Stimulated activated CD4-positive, alpha-beta T cell treated with anti-CD3 and anti-CD28 coated beads, TNF-alpha, amount 100 ng/mL, for 24 hours (primary cell): ENCODE results near the gene CALML6.
A peak's percentile ranks its signal among the peaks of the same experiment; 100 is the strongest.

Experiments
- DNase-seq, 3 experiments: peaks; one replicate each; pipeline ENCODE4 v3.0.0-alpha.2; 2020; ENCODE audit warnings: low read depth in 3 of 3

The CALML6 gene

DNA sequence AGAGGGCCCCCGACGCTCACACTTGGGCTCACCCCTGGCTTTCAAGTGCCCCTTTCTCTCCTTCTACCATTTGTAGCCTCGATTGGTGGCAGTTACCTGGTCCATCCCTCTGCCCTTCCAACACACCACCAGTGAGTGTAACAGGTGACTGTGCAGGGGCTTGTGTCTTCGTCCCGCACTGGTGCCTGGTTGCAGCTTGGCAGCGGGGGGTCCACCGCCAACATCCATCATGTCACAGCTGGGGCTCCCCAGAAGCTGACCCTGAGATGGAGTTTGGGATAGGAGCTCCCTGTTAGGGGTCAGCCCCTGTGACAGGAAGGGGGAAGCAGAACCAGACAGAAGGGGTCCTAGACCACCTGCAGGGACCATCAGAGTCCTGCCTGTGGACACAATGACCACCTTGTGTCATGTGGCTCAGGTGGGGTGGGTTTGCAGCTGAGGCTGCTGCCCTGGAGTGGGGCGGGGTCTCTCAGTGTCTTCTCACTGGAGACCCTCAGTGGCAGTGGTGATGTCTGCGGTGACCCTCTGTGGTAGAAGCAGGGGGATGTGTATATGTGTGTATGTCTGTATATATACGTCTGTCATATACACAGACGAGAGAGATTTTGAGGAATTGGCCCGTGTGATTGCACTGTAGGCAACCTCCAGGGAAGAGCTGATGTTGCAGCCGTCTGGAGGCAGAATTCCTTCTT is 3.6 kb upstream of the CALML6 start:
- DNase-seq, result no peak

DNA sequence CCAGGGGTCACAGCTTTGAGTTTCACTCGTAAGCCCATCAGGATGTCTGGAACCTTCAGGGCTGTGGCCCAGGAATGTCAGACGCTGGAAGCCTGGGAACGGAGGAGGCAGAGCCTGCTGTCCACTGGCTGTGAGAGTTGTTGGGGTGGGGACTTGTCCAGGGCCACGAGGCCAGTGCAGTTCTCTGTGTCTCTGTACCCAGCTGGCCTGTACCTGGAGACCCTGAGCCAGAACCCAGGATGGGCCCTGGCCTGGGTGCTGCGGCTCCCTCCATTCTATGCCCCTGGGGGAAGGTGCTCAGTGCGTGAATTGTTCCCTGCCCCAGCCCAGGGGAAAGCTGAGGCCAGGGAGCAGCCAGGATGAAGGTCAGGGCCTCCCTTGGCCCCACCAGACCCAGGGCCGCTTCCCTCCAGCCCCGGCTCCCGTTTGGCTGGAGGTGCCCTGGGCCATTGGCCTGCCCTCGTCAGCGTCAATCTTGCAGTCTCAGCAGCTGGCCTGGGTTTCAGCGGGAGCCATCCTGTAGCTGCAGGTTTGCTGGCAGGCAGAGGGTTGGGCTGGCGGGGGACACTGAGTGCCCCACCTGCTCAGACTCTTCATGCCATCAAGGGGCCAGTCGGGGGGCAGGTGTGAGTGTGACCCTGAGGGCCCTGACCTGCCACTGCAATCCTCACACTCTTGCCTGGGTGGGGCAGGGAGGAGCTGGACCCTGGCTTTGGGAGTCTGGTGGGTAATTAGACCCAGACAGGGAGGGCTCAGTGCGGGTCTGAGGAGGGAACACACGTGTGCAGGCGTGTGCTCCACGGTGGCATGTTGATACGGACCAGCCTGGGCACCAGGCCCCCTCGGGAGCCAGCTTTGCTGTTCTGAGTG is 724 bp upstream of the CALML6 start:
- no peak for DNase-seq

DNA sequence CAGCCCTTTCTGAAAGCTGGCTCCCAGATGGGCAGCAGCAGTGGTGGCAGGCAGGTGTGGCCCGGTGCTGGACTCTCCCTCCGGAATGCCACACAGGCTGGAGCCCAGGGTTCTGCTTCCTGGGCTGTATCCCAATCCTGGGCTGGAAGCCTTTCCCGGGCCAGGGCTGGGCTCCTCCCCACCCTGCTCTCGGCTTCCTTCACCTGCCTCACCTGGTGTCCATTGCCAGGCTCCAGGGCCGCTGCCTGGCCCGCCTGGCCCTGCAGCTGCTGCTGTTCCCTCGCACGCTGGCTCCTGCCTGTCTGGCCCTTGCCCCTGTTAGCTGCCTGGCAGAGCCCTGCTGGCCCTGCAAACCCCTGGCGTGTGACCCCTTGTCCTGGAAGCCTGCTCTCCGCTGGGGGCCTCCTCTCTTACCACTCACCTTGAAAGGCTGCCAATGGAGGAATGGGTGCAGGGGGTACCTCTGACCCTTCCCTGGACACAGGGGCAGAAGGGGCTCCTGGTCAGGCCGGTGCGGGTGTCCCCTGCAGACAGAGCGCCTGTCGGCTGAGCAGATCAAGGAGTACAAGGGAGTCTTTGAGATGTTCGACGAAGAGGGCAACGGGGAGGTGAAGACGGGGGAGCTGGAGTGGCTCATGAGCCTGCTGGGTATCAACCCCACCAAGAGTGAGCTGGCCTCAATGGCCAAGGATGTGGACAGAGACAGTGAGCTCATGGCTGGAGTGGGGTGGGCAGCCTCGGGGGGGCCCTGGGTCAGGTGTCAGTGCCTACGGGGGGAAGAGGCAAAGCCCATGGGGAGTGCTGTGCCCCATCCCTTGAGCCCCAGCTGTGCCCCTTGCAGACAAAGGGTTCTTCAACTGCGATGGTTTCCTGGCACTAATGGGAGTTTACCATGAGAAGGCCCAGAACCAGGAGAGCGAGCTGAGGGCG is 1.1 kb downstream of the CALML6 start:
- DNase-seq, result no peak

DNA sequence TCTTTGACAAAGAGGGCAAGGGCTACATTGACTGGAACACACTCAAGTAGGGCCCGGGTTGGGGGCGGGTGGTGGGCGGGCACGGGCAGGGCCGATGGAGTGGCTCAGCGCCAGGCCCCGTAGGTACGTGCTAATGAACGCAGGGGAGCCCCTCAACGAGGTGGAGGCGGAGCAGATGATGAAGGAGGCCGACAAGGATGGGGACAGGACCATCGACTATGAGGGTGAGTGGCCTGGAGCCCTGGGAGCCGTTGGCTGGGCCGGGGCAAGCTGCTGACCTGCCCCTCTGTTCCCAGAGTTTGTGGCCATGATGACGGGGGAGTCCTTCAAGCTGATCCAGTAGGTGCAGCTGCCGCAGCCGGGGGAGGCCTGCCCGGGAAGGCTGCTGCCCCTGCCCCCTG is 1.8 kb downstream of the CALML6 start:
- no peak for DNase-seq

DNA sequence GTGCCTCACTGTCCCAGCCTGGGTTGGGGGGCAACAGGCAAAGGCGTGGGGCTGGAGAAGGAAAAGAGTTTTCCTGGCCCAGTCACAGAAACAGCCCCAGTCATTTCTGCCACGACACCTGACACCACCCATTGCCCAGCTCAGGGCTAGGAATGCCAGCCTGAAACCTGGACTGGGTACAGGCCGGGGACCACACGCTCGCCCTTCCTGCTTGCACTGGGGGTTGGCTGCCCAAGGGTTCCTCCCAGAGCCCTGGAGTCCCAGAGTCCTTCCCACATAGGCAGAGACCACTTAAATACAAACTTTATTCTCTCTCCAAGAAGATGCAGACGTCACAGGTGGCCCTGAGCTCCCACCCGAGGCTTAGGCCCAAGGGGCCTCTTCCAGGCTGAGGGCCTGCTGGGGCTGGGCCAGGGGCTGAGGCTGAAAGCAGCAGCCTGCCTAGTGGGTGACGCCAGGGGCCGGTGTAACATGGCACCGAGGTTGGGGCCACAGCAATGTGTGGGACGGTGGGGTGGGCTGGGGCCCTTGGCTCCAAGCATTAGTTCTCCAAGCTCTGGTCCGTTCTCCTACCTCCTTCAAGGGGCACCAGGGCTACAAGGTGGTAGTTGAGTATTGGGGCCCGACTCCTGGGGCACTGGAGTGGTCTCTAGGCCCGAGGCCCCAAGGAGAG is 2.4 kb downstream of the CALML6 start:
- DNase-seq, result no peak

DNA sequence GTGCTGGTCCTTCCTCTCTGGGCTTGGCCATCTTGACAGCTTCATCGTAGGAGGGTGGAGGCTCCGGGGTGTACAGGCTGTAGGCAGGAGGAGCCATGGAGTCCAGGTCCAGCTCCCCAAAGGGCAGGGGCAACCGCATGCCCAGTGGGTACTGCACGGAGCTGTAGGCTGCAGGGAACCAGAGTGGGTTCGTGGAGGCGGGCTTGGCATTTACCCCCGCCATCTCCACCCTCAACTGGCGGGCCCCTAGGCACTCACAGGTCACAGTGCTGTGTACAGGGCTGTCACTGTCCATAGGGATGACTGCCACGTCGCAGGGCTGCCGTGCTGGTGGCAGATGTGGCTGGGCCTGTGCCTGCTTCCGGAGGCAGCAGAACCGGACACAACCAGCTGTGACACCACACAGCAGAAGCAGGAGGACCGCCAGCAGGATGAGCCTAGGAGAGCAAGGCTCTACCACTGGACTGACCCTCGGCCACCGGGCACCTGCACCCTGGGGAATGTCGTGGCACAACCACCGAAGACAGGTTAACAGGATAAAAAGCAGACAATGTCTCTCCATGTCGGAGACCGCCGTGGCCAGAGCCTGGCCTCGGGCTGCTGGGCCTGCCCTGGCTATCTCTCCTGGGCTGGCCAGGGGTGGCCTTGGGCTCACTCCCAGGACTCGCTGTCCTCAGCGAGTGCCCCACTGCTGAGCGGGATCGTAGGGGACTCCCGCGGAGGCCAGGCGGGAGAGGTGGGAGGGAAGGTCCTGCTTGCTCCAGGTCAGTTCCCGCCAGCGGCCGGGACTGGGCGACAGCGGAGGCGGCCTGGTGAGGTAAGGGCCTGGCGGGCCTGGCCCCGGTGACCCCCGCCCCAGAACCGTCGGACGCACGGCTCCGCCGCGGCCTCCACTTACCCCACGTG is 3.2 kb downstream of the CALML6 start:
- no peak for DNase-seq

DNA sequence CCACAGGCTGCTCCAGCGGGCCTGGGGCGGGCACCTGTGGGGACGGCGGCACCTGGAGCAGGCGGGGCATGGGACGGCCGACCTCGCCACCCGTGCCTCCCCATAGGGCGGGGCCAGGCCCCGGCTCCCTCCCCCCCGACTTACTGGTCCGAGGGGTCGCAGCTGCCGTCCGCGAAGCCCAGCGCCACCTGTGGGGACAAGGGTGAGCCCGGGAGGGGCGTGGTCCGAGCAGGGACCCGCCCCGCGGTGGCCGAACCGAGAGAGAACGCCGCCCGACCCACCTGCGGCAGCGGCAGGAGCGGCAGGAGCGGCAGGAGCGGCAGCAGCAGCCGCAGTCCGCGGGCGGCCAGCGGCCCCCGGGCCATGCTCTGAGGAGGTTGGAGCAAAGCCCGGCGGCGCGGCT is 3.8 kb downstream of the CALML6 start, which contains the start of gene TMEM52:
Gene TMEM52, minus strand, starts transcription at position 379 of the 403 bp plus-strand sequence. Its CDS starts 14 bp downstream, at position 365.
- no peak for DNase-seq

DNA sequence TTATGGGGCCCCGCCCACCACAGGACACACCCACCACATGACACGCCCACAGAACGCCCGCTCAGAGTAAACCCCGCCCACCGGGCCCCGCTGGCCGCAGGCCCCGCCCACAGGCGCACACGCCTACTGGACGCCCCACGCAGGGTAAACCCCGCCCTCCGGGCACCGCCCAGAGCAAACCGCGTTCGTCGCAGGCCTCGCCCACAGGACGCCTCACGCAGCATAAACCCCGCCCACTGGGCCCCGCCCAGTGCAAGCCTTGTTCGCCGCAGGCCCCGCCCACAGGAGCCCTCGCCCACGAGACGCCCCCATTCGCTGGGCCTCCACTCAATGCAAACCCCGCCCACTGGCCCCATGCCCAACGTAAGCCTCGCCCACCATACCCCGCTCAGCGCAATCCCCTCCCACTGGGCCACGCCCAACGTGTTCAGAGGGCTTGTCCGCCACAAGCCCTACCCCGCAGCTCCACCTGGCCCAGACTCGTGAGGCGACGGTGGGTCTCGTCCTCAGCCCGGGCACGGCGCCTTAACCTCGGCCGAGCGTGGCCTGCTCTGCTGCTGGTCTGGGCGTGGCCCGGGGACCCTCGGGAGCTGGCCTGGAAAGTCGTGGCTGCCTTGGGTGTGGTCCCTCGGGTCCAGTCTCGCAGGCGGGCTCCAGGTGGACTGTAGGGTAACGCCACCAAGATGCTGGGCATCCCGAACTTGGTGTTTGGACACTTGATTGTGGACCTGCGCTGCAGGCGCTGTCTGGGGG is 4.4 kb downstream of the CALML6 start:
- DNase-seq, result peak; percentile 93 to 99 (median 97)

DNA sequence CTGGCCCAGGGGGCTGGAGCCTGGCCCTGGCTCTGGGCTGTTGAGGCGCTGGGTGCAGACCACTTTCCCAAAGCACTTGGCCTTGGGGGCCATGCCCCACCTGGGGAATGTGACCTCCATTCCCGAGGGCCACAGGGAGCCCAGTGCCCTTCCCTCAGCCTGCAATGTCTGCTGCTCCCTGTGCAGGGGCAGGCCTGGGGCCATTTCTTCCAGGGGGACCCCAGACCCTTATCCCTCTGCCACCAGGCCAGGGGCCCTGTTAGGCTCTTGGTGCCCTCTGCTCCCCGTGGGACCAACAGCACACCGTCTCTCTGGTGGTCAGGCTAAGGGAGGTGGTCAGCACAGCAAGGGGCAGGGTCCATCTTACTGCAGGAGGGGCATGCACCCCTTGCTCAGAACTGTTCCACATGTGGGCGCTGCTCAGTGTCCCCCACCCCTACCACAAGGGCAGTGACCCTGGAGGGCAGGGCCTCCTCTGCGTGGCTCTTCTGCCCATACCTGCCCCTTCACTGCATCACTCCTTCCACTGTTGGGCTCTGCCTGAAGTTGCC is 5.1 kb downstream of the CALML6 start:
- DNase-seq, result no peak

DNA sequence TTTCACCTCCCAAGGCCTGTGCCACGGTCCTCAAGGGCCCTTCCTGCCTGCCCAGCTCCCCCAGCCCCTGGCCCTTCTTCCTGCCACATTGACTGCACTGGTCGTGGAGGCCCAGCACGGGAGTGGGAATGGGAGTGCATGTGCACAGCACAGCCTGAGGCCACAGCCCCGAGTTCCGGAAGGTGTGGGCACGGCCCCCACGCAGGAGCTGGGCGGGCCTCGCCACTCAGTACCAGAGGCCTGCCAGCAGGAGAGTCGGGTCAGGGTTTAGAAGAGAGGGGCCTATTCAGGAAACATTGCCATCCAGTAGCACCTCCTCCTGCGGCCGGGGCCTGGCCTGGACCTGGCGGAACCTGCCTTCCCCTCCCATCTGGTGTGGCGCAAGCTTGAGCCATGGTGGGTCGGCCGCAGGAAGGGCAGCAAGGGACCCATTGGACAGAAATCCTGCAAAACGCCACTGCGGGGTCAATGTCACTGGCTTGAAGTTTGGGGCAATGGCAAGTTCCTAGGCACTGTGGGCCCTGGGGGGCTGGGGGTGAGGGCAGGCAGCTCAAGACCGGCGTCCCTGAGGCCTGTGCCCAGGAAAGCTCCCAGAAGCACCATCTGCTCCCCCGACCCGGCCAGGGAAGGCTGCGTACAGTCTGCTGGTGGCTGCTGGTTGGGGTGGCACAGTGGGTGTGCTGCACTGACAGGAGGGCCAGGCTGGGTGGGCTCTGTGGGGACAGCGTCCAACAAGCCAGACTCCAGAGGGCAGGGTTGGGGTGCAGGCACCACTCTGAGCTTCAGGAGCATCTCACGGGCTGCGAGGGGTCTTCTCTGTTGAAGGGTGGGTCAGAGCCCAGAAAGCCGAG is 5.8 kb downstream of the CALML6 start:
- no peak for DNase-seq

DNA sequence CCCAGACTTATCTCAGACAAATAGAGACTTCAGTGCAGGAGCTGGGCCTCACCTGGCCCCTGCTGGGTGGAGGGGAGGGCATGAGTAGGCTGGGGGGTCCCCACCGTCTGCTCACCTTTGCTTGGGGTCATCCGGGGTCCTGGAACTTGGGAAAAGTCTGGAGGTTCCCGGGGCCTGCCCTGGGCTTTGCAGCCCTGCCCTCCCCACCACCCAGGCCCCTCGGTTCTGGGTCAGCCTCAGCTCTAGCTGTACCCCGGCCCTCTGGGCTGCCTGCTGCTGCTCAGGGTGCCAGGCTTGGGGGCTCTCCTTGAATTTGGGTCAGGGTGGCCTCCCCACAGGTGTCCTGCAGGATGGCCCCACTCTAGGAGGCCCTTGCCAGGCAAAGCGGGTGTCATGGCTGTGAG is 6.4 kb downstream of the CALML6 start:
- no peak for DNase-seq

DNA sequence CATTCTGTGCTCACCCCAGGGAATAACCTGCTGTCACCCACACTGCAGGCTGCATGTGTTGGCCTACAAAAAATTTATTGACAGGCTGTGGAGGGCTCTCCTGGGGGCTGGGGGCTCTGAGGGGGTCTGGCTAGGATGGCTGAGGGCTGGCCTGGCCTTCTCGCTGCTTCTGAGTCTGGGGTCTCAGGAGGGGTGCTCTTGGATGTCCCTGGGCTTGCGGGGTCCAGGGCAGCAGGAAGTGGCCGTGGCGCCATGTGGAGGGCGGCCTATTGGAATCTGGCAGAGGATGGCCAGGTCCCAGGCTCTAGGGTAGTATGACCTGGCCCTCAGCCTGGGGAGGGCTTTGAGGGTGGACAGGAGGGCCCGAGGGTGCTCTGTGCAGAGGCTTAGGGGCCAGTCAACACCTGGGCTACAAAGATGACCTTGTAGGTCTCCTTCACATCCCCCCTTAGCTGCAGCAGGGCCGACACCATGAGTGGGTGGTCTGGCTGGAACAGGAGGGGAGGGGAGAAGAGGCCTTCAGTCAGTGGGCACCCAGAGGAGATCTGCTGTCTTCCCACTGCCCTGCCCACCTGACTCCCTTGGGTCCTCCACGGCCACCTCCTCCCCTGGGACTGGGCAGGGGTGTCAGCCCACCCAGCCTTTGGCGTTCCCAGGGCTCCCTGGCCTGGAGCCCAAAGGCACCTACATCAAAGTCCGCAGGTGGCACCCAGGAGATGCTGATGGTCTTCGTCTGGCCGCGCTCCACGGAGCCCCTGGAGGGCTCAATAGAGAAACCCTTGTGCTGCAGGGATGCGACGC is 7.0 kb downstream of the CALML6 start:
- DNase-seq, result no peak

DNA sequence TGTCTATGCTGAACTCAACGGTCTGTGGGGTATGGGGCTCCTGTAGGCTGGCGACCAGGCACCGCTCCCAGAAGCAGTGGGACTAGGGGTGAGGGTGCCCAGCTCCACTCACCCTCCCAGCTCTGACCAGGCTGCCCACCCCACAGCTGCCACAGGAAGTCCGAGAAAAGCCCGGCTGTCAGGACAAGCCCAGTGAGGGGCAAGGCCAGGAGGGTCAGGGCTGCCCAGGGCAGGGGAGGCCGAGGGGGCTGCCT is 7.6 kb downstream of the CALML6 start:
- DNase-seq, result no peak

DNA sequence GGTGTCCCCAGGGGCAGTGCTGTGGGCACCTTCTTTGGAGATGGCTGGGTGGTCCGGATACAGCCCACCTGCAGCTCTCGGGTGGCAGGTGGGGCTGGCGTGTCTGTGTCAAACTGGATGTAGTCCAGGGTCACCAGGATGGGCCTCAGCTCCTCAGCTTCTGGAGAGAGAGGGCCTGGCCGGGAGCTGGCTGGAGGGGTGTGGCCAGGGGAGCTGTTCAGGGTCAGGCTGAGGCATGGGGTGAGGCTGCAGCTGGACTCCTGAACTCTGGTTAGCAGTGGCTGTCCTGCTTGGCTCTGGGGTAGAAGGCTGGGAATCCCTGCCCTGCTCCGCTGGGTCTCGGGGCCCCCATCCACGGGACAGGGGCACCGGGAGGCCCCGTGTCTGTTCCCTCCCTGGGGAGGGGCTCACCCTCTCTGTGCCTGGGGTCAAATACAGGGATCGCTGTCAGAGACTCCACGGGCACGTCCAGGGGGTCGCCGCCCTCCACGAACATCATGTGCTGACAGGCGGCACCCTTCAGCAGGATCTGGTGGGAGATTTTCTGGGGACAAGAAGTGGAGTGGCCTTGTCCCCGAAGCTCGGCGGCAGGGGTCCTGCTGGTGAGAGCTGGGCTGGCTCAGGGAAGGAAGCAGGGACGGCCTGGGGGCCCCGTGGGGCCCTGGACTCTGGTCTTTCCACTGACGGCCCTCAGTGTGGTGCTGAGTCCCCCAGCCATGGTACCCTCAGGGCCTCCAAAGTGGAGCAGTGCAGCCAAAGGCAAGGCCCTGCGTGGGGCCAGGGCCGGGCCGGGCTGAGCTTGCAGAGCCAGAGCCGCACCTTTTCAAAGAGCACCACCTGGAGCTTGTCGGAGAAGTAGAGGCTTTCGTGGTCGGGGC is 8.1 kb downstream of the CALML6 start:
- DNase-seq, result no peak

DNA sequence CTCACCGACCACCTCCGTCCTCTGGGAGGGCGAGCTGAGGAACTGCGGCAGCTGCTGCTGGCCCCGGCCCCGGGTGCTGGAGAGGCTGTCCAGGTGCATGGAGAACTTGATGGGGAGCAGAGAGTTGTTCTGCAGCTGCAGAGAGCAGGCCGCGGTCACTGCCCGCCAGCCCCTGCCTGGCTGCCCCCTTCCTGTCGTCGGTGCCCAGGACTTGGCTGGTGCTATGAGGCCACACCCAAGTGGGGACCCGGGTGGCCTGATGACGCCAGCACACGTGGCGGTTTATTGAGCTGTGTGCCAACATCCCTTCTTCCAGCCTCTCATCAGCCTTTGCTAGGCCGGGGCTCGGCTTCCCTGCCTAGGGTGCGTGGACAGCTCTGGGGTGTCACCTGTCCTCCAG is 9.3 kb downstream of the CALML6 start:
- DNase-seq, result no peak

DNA sequence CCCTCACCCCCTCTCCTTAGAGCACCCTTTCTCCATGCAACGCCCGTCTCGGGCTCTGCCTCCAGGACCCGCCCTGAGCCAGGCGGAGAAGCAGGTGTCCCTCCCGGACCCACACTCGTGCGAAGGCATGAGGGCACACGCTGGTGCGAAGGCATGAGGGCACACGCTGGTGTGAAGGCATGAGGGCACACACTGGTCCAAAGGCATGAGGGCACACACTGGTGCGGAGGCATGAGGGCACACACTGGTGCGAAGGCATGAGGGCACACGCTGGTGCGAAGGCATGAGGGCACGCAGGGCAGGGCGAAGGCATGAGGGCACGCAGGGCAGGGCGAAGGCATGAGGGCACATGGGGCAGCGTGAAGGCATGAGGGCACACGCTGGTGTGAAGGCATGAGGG is 9.8 kb downstream of the CALML6 start:
- no peak for DNase-seq
